K562 (cell line): ENCODE measurements around the gene PHOSPHO1. TPM values are rescaled to one million over a fixed set of nuclear protein-coding genes. Genes with fewer than 3 reads are reported as not detected.

Source experiments
- ATAC-seq: fragments of 200-7000 bp; cut with Tn5 transposase; 3 replicates; pipeline ENCODE4 v1.9.1; 2020; ENCODE audit warnings: moderate library complexity
- BruUV-seq: library from RNA; stranded (reverse); fragments of 400-500 nt; replicated peaks from 2 replicates; lab custom pipeline; 2021; lab: Mats Ljungman, UMichigan
- CTCF ChIA-PET: fragments of 300-600 bp; formaldehyde crosslinking; extraction: SDS; loops from one replicate; lab custom pipeline; 2021; ENCODE audit warnings: low intra/inter-chr PET ratio; lab: Yijun Ruan, JAX
- POLR2A ChIA-PET: fragments of 300-600, 350-650 bp; sonication (Branson Sonifier 250); formaldehyde crosslinking; extraction: SDS; loops from one replicate; lab custom pipeline; 2021; ENCODE audit warnings: antibody characterized with exemption, inconsistent platforms; lab: Yijun Ruan, JAX
- DNase-seq, 4 experiments: peaks; one replicate each; pipeline versions ENCODE4 v3.0.0 to v3.0.0-alpha.2; 2011 to 2018; ENCODE audit warnings: low spot score in 3 of 4, mixed read lengths in 3 of 4; ENCODE audit errors: extremely low read depth in 1 of 4
- FAIRE-seq: peaks from 2 replicates; lab custom pipeline; 2011; peaks lifted over from hg19 to GRCh38; lab: Jason Lieb, UNC
- H2AFZ ChIP-seq: 2 replicates; pipeline ENCODE4 v1.6.0; 2011; ENCODE audit warnings: low read depth, low read length, control low read depth, inconsistent platforms
- H3K27ac ChIP-seq: fragments of 200-600 bp; 3 replicates; pipeline ENCODE4 v1.8.0; 2011; ENCODE audit warnings: low read depth, mild to moderate bottlenecking, control low read depth, inconsistent platforms, low read length, moderate library complexity, mixed read lengths; ENCODE audit errors: extremely low read depth
- H3K27me3 ChIP-seq, 2 experiments: fragments of 300-600 bp in 1 of 2; 2 replicates in 1 of 2; 3 replicates in 1 of 2; pipeline versions ENCODE4 v1.6.0 to v1.8.0; 2011; ENCODE audit warnings: inconsistent platforms in 2 of 2, low read length in 2 of 2, mild to moderate bottlenecking in 1 of 2, mixed read lengths in 1 of 2, moderate library complexity in 1 of 2; ENCODE audit not compliant: control insufficient read depth in 2 of 2, insufficient read depth in 2 of 2
- H3K36me3 ChIP-seq: fragments of 300-600 bp; 3 replicates; pipeline ENCODE4 v1.8.0; 2011; ENCODE audit warnings: mild to moderate bottlenecking, low read length, inconsistent platforms; ENCODE audit not compliant: control insufficient read depth, insufficient read depth
- H3K4me1 ChIP-seq, 2 experiments: fragments of 200-600 bp in 1 of 2; replicated peaks in 1 of 2; 2 replicates in 1 of 2; 3 replicates in 1 of 2; pipeline versions ENCODE4 v1.5.1 to v1.8.0; 2011; ENCODE audit warnings: inconsistent platforms in 2 of 2, low read length in 2 of 2, mild to moderate bottlenecking in 1 of 2, mixed read lengths in 1 of 2, moderate library complexity in 1 of 2; ENCODE audit not compliant: control insufficient read depth in 2 of 2, insufficient read depth in 2 of 2
- H3K4me2 ChIP-seq: 2 replicates; pipeline ENCODE4 v1.6.1; 2011; ENCODE audit warnings: low read length, control low read depth, inconsistent platforms, mixed read lengths; ENCODE audit not compliant: insufficient read depth
- H3K4me3 ChIP-seq: fragments of 200-600 bp; sonication (generic), shearing (Covaris generic); 2 replicates; pipeline ENCODE4 v1.5.1; 2016; ENCODE audit warnings: control low read depth, inconsistent platforms
- H3K79me2 ChIP-seq: fragments of 200-600 bp; 3 replicates; pipeline ENCODE4 v1.8.0; 2011; ENCODE audit warnings: low read length, inconsistent platforms; ENCODE audit not compliant: control insufficient read depth, insufficient read depth
- H3K9ac ChIP-seq, 2 experiments: 2 replicates each; pipeline versions ENCODE4 v1.6.0 to v1.6.1; 2011; ENCODE audit warnings: low read depth in 2 of 2, low read length in 2 of 2, control low read depth in 1 of 2, inconsistent platforms in 1 of 2, mild to moderate bottlenecking in 1 of 2, mixed read lengths in 1 of 2; ENCODE audit not compliant: insufficient read depth in 1 of 2
- H3K9me1 ChIP-seq: one replicate; pipeline ENCODE4 v1.6.0; 2011; ENCODE audit warnings: inconsistent platforms, mild to moderate bottlenecking, low read length, moderate library complexity; ENCODE audit not compliant: control insufficient read depth, insufficient read depth
- H3K9me3 ChIP-seq: replicated peaks from 2 replicates; pipeline ENCODE4 v1.5.1; 2011; ENCODE audit warnings: low read depth, low read length, inconsistent platforms; ENCODE audit not compliant: control insufficient read depth, insufficient read depth
- H4K20me1 ChIP-seq: replicated peaks from 2 replicates; pipeline ENCODE4 v1.6.1; 2011; ENCODE audit warnings: low read length, inconsistent platforms, mixed read lengths; ENCODE audit not compliant: control insufficient read depth, insufficient read depth
- ADNP ChIP-seq: fragments of 200-800 bp; sonication (Bioruptor generic); IDR thresholded peaks from 2 replicates; pipeline ENCODE4 v1.6.1; 2016; ENCODE audit warnings: missing genetic modification characterization, missing compliant biosample characterization
- CBFA2T2 ChIP-seq: fragments of 450-650 bp; conservative IDR thresholded peaks from 2 replicates; pipeline ENCODE4 v1.6.1; 2017; ENCODE audit warnings: mild to moderate bottlenecking
- CBFA2T3 ChIP-seq: fragments of 450-650 bp; IDR thresholded peaks from 2 replicates; pipeline ENCODE4 v1.6.1; 2017
- DPF2 ChIP-seq: fragments of 450-650 bp; IDR thresholded peaks from 2 replicates; pipeline ENCODE4 v1.6.1; 2016
- MEIS2 ChIP-seq: fragments of 450-650 bp; IDR thresholded peaks from 2 replicates; pipeline ENCODE4 v1.6.1; 2014; ENCODE audit warnings: mild to moderate bottlenecking; ENCODE audit not compliant: partially characterized antibody
- MNT ChIP-seq, 2 experiments: fragments of 450-650 bp; conservative IDR thresholded peaks; 2 replicates each; pipeline ENCODE4 v1.6.1; 2017; ENCODE audit warnings: mild to moderate bottlenecking in 2 of 2, moderate library complexity in 2 of 2
- NFIC ChIP-seq: fragments of 450-650 bp; IDR thresholded peaks from 2 replicates; pipeline ENCODE4 v1.6.1; 2017; ENCODE audit warnings: mild to moderate bottlenecking, inconsistent platforms
- TAL1 ChIP-seq: fragments of 450-650 bp; IDR thresholded peaks from 2 replicates; pipeline ENCODE4 v1.6.1; 2016; ENCODE audit warnings: mild to moderate bottlenecking
- TCF3 ChIP-seq: sonication (generic); formaldehyde crosslinking; IDR thresholded peaks from 2 replicates; pipeline ENCODE4 v1.4.0; 2020; ENCODE audit warnings: mild to moderate bottlenecking, missing genetic modification reagents
- TCF7 ChIP-seq: sonication (generic); IDR thresholded peaks from 2 replicates; pipeline ENCODE4 v1.6.1; 2016; ENCODE audit warnings: antibody characterized with exemption, borderline replicate concordance
- TFE3 ChIP-seq: fragments of 450-650 bp; formaldehyde crosslinking; IDR thresholded peaks from 2 replicates; pipeline ENCODE4 v1.4.0; 2020; ENCODE audit warnings: mild to moderate bottlenecking, mixed read lengths
- VEZF1 ChIP-seq: fragments of 200-800 bp; sonication (Bioruptor generic); IDR thresholded peaks from 2 replicates; pipeline ENCODE4 v1.6.1; 2017; ENCODE audit warnings: missing genetic modification characterization, missing compliant biosample characterization
- ZBTB11 ChIP-seq, 3 experiments: fragments of 200-800 bp in 1 of 3; fragments of 250-450 bp in 1 of 3; fragments of 450-650 bp in 1 of 3; sonication (Bioruptor Pico) in 1 of 3; sonication (Bioruptor generic) in 1 of 3; formaldehyde crosslinking in 1 of 3; IDR thresholded peaks; 2 replicates each; pipeline versions ENCODE4 v1.6.1 to v1.8.0; 2016 to 2022; ENCODE audit warnings: mild to moderate bottlenecking in 2 of 3, missing genetic modification characterization in 2 of 3, missing compliant biosample characterization in 1 of 3, moderate library complexity in 1 of 3
- ZNF589 ChIP-seq: fragments of 200-800 bp; sonication (Bioruptor generic); IDR thresholded peaks from 2 replicates; pipeline ENCODE4 v1.6.1; 2016; ENCODE audit warnings: low read depth, missing genetic modification characterization, missing compliant biosample characterization
- WGBS: fragments of 100-300 bp; shearing (Covaris generic); methylation state at CpG from one replicate; pipeline ENCODE4 v1.1.6; 2016; ENCODE audit warnings: low coverage, mixed read lengths; ENCODE audit not compliant: insufficient coverage; ENCODE audit errors: missing lambda C conversion rate; 5-methylcytosine and 5-hydroxymethylcytosine counted together
- in situ Hi-C: fragments of 300-500 bp; cut with MboI; formaldehyde crosslinking; loops from 4 replicates; pipeline ENCODE4 v1.15.0; 2018; ENCODE audit warnings: inconsistent platforms, mixed read lengths
- intact Hi-C: fragments of 100-400 bp; cut with micrococcal nuclease; formaldehyde crosslinking; loops from 2 replicates; pipeline ENCODE4 v1.14.2; 2022
- polyA plus RNA-seq, 8 experiments: library from polyadenylated mRNA; depleted of rRNA in 4 of 8; stranded (reverse) in 5 of 8; unstranded in 3 of 8; fragments of >200 nt; fragmentation: Nextera tagmentation in 2 of 8; fragmentation: Illumina TruSeq in 1 of 8; extraction: Ambion mirVana in 2 of 8; extraction: Trizol in 1 of 8; gene quantifications; 2 replicates each; pipeline versions ENCODE4 v1.2.1 to v1.2.3, GENCODE V29; 2011 to 2014; ENCODE audit warnings: inconsistent platforms in 1 of 8, missing spikeins in 1 of 8
- total RNA-seq, 7 experiments: library from RNA; depleted of rRNA in 6 of 7; stranded (reverse); fragments of >200 nt in 6 of 7; fragmentation: Illumina TruSeq in 2 of 7; extraction: Trizol in 2 of 7; gene quantifications; 2 replicates each; pipeline versions ENCODE4 v1.2.1 to v1.2.3, GENCODE V29; 2011 to 2021; ENCODE audit warnings: low replicate concordance in 1 of 7

Gene PHOSPHO1
- total and polyA plus RNA-seq, 9 of the 15 experiments (the other 6 are each of a cell fraction or from before 2014, with no cell fraction given), result 0.06 to 0.07 TPM; not detected in 7

- in situ Hi-C loops (no loop called here), intact Hi-C loops (no loop called here)
- Histone ChIP-seq H3K9me1 (no peaks in the 10 kb centered on the region), H3K4me1 (peaks cover 9 to 10% of the 10 kb centered on the region in 2 experiments; a peak in 4 of 5 replicates), H3K4me3 (no peak overlapping the region), H3K36me3 (no peaks in the 10 kb centered on the region), H3K27me3 (no peaks in the 10 kb centered on the region), H3K9ac (peak overlapping the region in 1 of 2 experiments; percentile 76; a peak in 2 of 4 replicates), H3K27ac (no peak overlapping the region), H3K4me2 (peak overlapping the region; percentile 31; the same call in 1 of the 2 replicates), H3K9me3 (no peaks in the 10 kb centered on the region), H2AFZ (peak overlapping the region; percentile 49), H3K79me2 (no peaks in the 10 kb centered on the region), H4K20me1 (no peaks in the 10 kb centered on the region)
- 8% methylated on average over 10 of the region's 10 CpGs for WGBS
- DNase-seq (peak; percentile 68 to 73 (median 71)), ATAC-seq (peak; percentile 59), FAIRE-seq (no peak)
- POLR2A ChIA-PET, result no interaction called here
- CTCF ChIA-PET, result no interaction called here
- BruUV-seq, result no TSS peak
- TF ChIP-seq MNT (conservative IDR thresholded peaks at IDR 0.05) (0 out of 4 replicates have a peak, but pooled peaks of 1 of the 2 experiments have one; percentile 29), ZNF589 (CRISPR knock-in tag) (0 out of 2 replicates have a peak, but pooled peaks have one; percentile 63), TCF7 (no peak), CBFA2T3 (peak; percentile 68), CBFA2T2 (peak; percentile 36; the same call in 1 of the 2 replicates), TCF3 (CRISPR knock-in tag) (0 out of 2 replicates have a peak, but pooled peaks have one; percentile 38), DPF2 (0 out of 2 replicates have a peak, but pooled peaks have one; percentile 13), TFE3 (CRISPR knock-in tag) (no peak), TAL1 (peak; percentile 32; the same call in 1 of the 2 replicates), VEZF1 (CRISPR knock-in tag) (peak; percentile 47), ADNP (no peak), NFIC (peak; percentile 76), MEIS2 (peak; percentile 20), ZBTB11 (CRISPR knock-in tag; IDR thresholded peaks at IDR 0.05) (no peak)
Measured at GRCh38 chr17:49249292-49249794, 18.8 kb upstream of the PHOSPHO1 start.
